GM21423 (cell line): ENCODE results near the gene SLC9B2.

Experiments
- ATAC-seq: cut with Tn5 transposase; IDR thresholded peaks from one replicate; pipeline ENCODE4 v1.9.1; 2021; ENCODE audit warnings: mild to moderate bottlenecking, moderate library complexity; ENCODE audit not compliant: unreplicated experiment

SLC9B2 gene

GRCh38 chr4:103076747-103077347 is at the start of gene SLC9B2:
TSS of gene SLC9B2 (minus strand) at chr4:103076761. CDS start at chr4:103067550, 9,211 bp downstream.
- ATAC-seq, result peak; percentile 41

GRCh38 chr4:103126126-103126525 is 49.6 kb upstream of the SLC9B2 start:
- no peak for ATAC-seq

- ATAC-seq, result no peak
These were observed 46.6 kb upstream of the SLC9B2 start for GRCh38 chr4:103123114-103123513.

- ATAC-seq, result no peak
These were observed 41.6 kb upstream of the SLC9B2 start for GRCh38 chr4:103118166-103118565.

- no peak for ATAC-seq
These were observed 35.0 kb upstream of the SLC9B2 start for GRCh38 chr4:103111598-103111997.

- no peak for ATAC-seq
These were observed 32.0 kb upstream of the SLC9B2 start for GRCh38 chr4:103108542-103108941.

GRCh38 chr4:103105558-103106356 is 29.2 kb upstream of the SLC9B2 start:
- ATAC-seq, result no peak

- no peak for ATAC-seq
These were observed 28.3 kb upstream of the SLC9B2 start for GRCh38 chr4:103104886-103105285.

- ATAC-seq, result no peak
These were observed 24.1 kb upstream of the SLC9B2 start for GRCh38 chr4:103100691-103101090.

- peak; percentile 97 for ATAC-seq
These were observed 23.3 kb upstream of the SLC9B2 start, which contains the start of gene BDH2 for GRCh38 chr4:103099691-103100392. TSS of gene BDH2 (minus strand) at chr4:103099834. CDS start at chr4:103096254, 3,580 bp downstream.

GRCh38 chr4:103098756-103099440 is 22.3 kb upstream of the SLC9B2 start:
- no peak for ATAC-seq

- ATAC-seq, result no peak
These were observed 21.8 kb upstream of the SLC9B2 start for GRCh38 chr4:103098341-103098740.

GRCh38 chr4:103097112-103097511 is 20.6 kb upstream of the SLC9B2 start:
- ATAC-seq, result no peak

GRCh38 chr4:103095080-103095479 is 18.5 kb upstream of the SLC9B2 start:
- ATAC-seq, result no peak

- no peak for ATAC-seq
These were observed 15.7 kb upstream of the SLC9B2 start for GRCh38 chr4:103092245-103092644.

- peak; percentile 71 for ATAC-seq
These were observed 15.2 kb upstream of the SLC9B2 start for GRCh38 chr4:103091601-103092223.

GRCh38 chr4:103089481-103089880 is 12.9 kb upstream of the SLC9B2 start:
- ATAC-seq, result no peak

GRCh38 chr4:103086551-103086950 is 10.0 kb upstream of the SLC9B2 start:
- ATAC-seq, result no peak

- no peak for ATAC-seq
These were observed 9.1 kb upstream of the SLC9B2 start for GRCh38 chr4:103085555-103086196.

- no peak for ATAC-seq
These were observed 3.1 kb upstream of the SLC9B2 start for GRCh38 chr4:103079621-103080020.
